ENCODE results near the gene CAPN9.

Gene CAPN9

GRCh38 chr1:230771773-230772354 is 24.7 kb downstream of the CAPN9 start:
- Mint-ChIP-seq H3K27ac (ENCODE audit: low read depth) (no peak overlapping the region), H3K9me3 (no peaks in the 10 kb centered on the region), H3K27me3 (peaks cover 20% of the 10 kb centered on the region), H3K4me3 (no peak overlapping the region), H3K4me1 (no peaks in the 10 kb centered on the region), H3K36me3 (ENCODE audit: insufficient read depth) (no peaks in the 10 kb centered on the region)
- ATAC-seq (replicated peaks; ENCODE audit: extremely low read depth, poor library complexity, severe bottlenecking) (no peak), DNase-seq (ENCODE audit: low spot score in 2 of 2) (no peak)

GRCh38 chr1:230772457-230773395 is 25.5 kb downstream of the CAPN9 start:
- H3K4me1 Mint-ChIP-seq: no peaks in the 10 kb centered on the region
- no peak for ATAC-seq (replicated peaks; ENCODE audit: extremely low read depth, poor library complexity, severe bottlenecking)

GRCh38 chr1:230773396-230774033 is 26.3 kb downstream of the CAPN9 start:
- ATAC-seq (replicated peaks; ENCODE audit: extremely low read depth, poor library complexity, severe bottlenecking): no peak
- DNase-seq (ENCODE audit: low spot score in 2 of 2): no peak
- Mint-ChIP-seq H3K4me1 (no peaks in the 10 kb centered on the region), H3K36me3 (ENCODE audit: insufficient read depth) (no peaks in the 10 kb centered on the region), H3K27ac (ENCODE audit: low read depth) (no peak overlapping the region), H3K27me3 (peaks cover 20% of the 10 kb centered on the region), H3K9me3 (no peaks in the 10 kb centered on the region), H3K4me3 (no peak overlapping the region)

More at GRCh38 chr1:230772457-230773395, 25.5 kb downstream of the CAPN9 start:
- H3K36me3 Mint-ChIP-seq (ENCODE audit: insufficient read depth): no peaks in the 10 kb centered on the region
- no peak overlapping the region for H3K4me3 Mint-ChIP-seq
- no peaks in the 10 kb centered on the region for H3K9me3 Mint-ChIP-seq
- DNase-seq (ENCODE audit: low spot score in 2 of 2): no peak
- no peak overlapping the region for H3K27ac Mint-ChIP-seq (ENCODE audit: low read depth)
- peaks cover 20% of the 10 kb centered on the region for H3K27me3 Mint-ChIP-seq

GRCh38 chr1:230778916-230779590 is 31.9 kb downstream of the CAPN9 start:
- DNase-seq (ENCODE audit: low spot score in 2 of 2) (no peak), ATAC-seq (replicated peaks; ENCODE audit: extremely low read depth, poor library complexity, severe bottlenecking) (no peak)
- H3K4me1 Mint-ChIP-seq: no peaks in the 10 kb centered on the region
- no peak overlapping the region for H3K4me3 Mint-ChIP-seq
- H3K9me3 Mint-ChIP-seq: no peaks in the 10 kb centered on the region
- peaks cover 9% of the 10 kb centered on the region for H3K27me3 Mint-ChIP-seq
- H3K27ac Mint-ChIP-seq (ENCODE audit: low read depth): no peak overlapping the region
- no peaks in the 10 kb centered on the region for H3K36me3 Mint-ChIP-seq (ENCODE audit: insufficient read depth)

- Mint-ChIP-seq H3K27me3 (no peaks in the 10 kb centered on the region), H3K4me1 (no peaks in the 10 kb centered on the region), H3K4me3 (no peak overlapping the region), H3K36me3 (ENCODE audit: insufficient read depth) (no peaks in the 10 kb centered on the region), H3K27ac (ENCODE audit: low read depth) (no peak overlapping the region), H3K9me3 (no peaks in the 10 kb centered on the region)
- ATAC-seq (replicated peaks; ENCODE audit: extremely low read depth, poor library complexity, severe bottlenecking) (no peak), DNase-seq (ENCODE audit: low spot score in 2 of 2) (no peak)
Measured at GRCh38 chr1:230781131-230781530, 33.9 kb downstream of the CAPN9 start.

- no peak overlapping the region for H3K27ac Mint-ChIP-seq (ENCODE audit: low read depth)
- no peaks in the 10 kb centered on the region for H3K4me1 Mint-ChIP-seq
- no peak overlapping the region for H3K4me3 Mint-ChIP-seq
- H3K36me3 Mint-ChIP-seq (ENCODE audit: insufficient read depth): no peaks in the 10 kb centered on the region
- H3K27me3 Mint-ChIP-seq: no peaks in the 10 kb centered on the region
- DNase-seq (ENCODE audit: low spot score in 2 of 2) (no peak), ATAC-seq (replicated peaks; ENCODE audit: extremely low read depth, poor library complexity, severe bottlenecking) (no peak)
- no peaks in the 10 kb centered on the region for H3K9me3 Mint-ChIP-seq
Measured at GRCh38 chr1:230781594-230781993, 34.4 kb downstream of the CAPN9 start.

- H3K27me3 Mint-ChIP-seq: peaks cover 12% of the 10 kb centered on the region
Measured at GRCh38 chr1:230784163-230784562, 37.0 kb downstream of the CAPN9 start.

GRCh38 chr1:230785636-230786384 is 38.6 kb downstream of the CAPN9 start:
- no peaks in the 10 kb centered on the region for H3K4me1 Mint-ChIP-seq
- H3K36me3 Mint-ChIP-seq (ENCODE audit: insufficient read depth): no peaks in the 10 kb centered on the region
- H3K9me3 Mint-ChIP-seq: no peaks in the 10 kb centered on the region
- no peak overlapping the region for H3K4me3 Mint-ChIP-seq
- DNase-seq (ENCODE audit: low spot score in 2 of 2) (no peak), ATAC-seq (replicated peaks; ENCODE audit: extremely low read depth, poor library complexity, severe bottlenecking) (no peak)
- no peak overlapping the region for H3K27ac Mint-ChIP-seq (ENCODE audit: low read depth)
- H3K27me3 Mint-ChIP-seq: peaks cover 12% of the 10 kb centered on the region

More at GRCh38 chr1:230784163-230784562, 37.0 kb downstream of the CAPN9 start:
- no peak overlapping the region for H3K4me3 Mint-ChIP-seq
- ATAC-seq (replicated peaks; ENCODE audit: extremely low read depth, poor library complexity, severe bottlenecking) (no peak), DNase-seq (ENCODE audit: low spot score in 2 of 2) (no peak)
- H3K4me1 Mint-ChIP-seq: no peaks in the 10 kb centered on the region
- H3K27ac Mint-ChIP-seq (ENCODE audit: low read depth): no peak overlapping the region
- H3K36me3 Mint-ChIP-seq (ENCODE audit: insufficient read depth): no peaks in the 10 kb centered on the region
- no peaks in the 10 kb centered on the region for H3K9me3 Mint-ChIP-seq

- DNase-seq (ENCODE audit: low spot score in 2 of 2): no peak
- Mint-ChIP-seq H3K27ac (ENCODE audit: low read depth) (no peak overlapping the region), H3K9me3 (no peaks in the 10 kb centered on the region), H3K4me1 (no peaks in the 10 kb centered on the region), H3K4me3 (no peak overlapping the region), H3K27me3 (peaks cover 16% of the 10 kb centered on the region), H3K36me3 (ENCODE audit: insufficient read depth) (no peaks in the 10 kb centered on the region)
- ATAC-seq (replicated peaks; ENCODE audit: extremely low read depth, poor library complexity, severe bottlenecking): no peak
Measured at GRCh38 chr1:230786385-230786753, 39.2 kb downstream of the CAPN9 start.

GRCh38 chr1:230787471-230787870 is 40.3 kb downstream of the CAPN9 start:
- no peak for ATAC-seq (replicated peaks; ENCODE audit: extremely low read depth, poor library complexity, severe bottlenecking)
- H3K4me3 Mint-ChIP-seq: no peak overlapping the region
- H3K27ac Mint-ChIP-seq (ENCODE audit: low read depth): no peak overlapping the region

GRCh38 chr1:230788561-230789275 is 41.5 kb downstream of the CAPN9 start:
- no peak for ATAC-seq (replicated peaks; ENCODE audit: extremely low read depth, poor library complexity, severe bottlenecking)
- peaks cover 1% of the 10 kb centered on the region for H3K36me3 Mint-ChIP-seq (ENCODE audit: insufficient read depth)
- peaks cover 5% of the 10 kb centered on the region for H3K4me1 Mint-ChIP-seq
- no peaks in the 10 kb centered on the region for H3K9me3 Mint-ChIP-seq
- H3K27ac Mint-ChIP-seq (ENCODE audit: low read depth): no peak overlapping the region
- peaks cover 39% of the 10 kb centered on the region for H3K27me3 Mint-ChIP-seq
- DNase-seq (ENCODE audit: low spot score in 2 of 2): no peak
- H3K4me3 Mint-ChIP-seq: no peak overlapping the region

More at GRCh38 chr1:230787471-230787870, 40.3 kb downstream of the CAPN9 start:
- H3K4me1 Mint-ChIP-seq: peaks cover 4% of the 10 kb centered on the region
- peaks cover 27% of the 10 kb centered on the region for H3K27me3 Mint-ChIP-seq
- H3K9me3 Mint-ChIP-seq: no peaks in the 10 kb centered on the region
- no peaks in the 10 kb centered on the region for H3K36me3 Mint-ChIP-seq (ENCODE audit: insufficient read depth)
- no peak for DNase-seq (ENCODE audit: low spot score in 2 of 2)

Measured in central memory CD8-positive, alpha-beta T cell (primary cell).